Peyer's patch (tissue), 4 donors: ENCODE results near the gene CD300A.

Experiments used
- CTCF ChIP-seq, 6 experiments: fragments of 450-650 bp in 4 of 6; fragments of 200-600 bp in 2 of 6; sonication (generic) in 1 of 6; IDR thresholded peaks; one replicate each; pipeline ENCODE4 v1.5.1; 2017 to 2019; ENCODE audit warnings: antibody characterized with exemption in 6 of 6, mild to moderate bottlenecking in 3 of 6, moderate library complexity in 1 of 6
- POLR2A ChIP-seq, 2 donors: fragments of 450-650 bp; IDR thresholded peaks; one replicate each; pipeline ENCODE4 v1.5.1; 2017; ENCODE audit warnings: antibody characterized with exemption in 2 of 2, mild to moderate bottlenecking in 2 of 2, moderate library complexity in 2 of 2

DNA sequence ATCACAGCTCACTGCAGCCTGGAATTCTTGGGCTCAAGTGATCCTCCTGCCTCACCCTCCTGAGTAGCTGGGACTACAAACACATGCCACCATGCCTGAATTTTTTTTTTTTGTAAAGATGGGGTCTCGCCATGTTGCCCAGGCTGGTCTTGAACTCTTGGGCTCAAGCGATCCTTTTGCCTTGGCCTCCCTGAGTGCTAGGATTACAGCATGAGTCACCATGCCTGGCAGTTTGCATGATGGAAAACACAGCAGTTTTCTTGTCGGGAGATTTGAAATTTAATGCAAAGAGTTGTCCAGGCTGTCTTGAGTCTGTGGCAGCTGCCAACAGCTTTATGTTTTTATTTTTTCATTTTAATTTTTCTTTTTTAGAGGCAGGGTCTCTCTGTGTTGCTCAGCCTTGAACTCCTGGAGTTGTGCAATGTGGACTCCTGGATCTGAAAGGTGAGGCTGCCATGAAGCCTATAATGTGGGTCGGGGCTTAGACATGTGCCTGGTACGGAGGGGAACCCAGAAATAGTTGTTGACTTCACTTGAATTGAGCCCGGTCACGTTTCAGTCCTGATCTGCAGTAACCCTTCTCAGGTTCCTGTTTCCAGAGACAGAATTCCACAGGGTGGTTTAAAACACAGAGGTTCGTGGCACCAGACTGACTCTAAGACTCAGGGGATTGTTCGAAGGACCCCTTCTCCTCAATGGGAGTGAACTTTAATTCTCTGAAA, 18.7 kb downstream of the CD300A start:
- TF ChIP-seq CTCF (IDR thresholded peaks at IDR 0.05) (no peak), POLR2A (IDR thresholded peaks at IDR 0.05) (no peak)
